ENCODE data around the gene TRERF1. TPM values are rescaled to one million over a fixed set of nuclear protein-coding genes. Genes with fewer than 3 reads are reported as not detected.

TRERF1 gene
- polyA plus RNA-seq, 1 donor = 7.6 TPM

- DNase-seq (ENCODE audit: low read depth) = peak; percentile 57
These were observed 175.5 kb downstream of the TRERF1 start for GRCh38 chr6:42276034-42276890.

DNA sequence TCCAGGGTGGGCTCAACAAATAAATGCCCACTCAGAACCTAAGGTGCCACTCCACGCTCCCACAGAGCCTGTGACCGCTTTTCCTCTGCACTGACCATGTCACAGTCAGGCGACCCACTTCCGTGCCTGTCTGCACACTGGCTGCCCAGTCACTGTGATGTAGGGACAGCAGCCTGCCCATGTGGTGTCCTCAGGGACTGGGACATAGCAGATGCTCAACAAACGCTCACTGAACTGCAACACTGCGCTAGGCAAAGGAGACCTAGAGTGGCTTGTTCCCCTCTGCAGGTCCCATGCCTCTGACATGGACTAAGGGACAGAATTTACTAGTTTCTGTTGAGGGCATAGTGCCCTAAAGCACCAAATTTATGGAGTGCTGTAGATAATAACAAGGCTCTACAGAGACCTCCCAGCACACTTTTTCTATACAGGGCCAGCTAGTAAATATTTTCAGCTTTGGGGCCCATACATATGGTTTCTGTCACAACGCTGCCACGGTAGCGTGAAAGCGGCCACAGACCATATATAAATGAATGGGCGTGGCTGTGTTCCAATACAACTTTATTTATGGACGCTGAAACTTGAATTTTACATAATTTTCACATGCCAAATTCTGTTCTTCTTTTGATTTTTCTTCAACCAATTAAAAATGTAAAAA lies 176.2 kb downstream of the TRERF1 start:
- no peak for DNase-seq (ENCODE audit: low read depth)

DNA sequence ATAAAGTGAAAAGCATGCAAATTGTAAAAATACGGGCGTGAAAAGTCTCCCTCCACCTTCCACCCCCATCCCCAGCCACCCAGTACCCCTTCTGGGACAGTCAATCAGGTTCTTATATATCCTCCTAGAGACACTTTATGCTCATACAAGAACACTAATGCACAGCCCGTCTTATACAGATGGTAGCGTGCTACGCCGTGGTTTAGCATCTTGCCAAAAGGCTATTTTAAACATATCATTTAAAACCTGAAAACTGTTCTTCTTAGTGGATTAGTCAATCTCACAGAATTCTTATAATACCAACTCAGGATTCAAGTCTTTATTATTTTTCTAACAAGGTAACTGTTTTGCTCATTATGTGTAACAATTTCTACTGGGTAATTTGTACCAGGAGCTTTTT lies 176.8 kb downstream of the TRERF1 start:
- DNase-seq (ENCODE audit: low read depth) = no peak

- DNase-seq (ENCODE audit: low read depth) = no peak
These were observed 179.6 kb downstream of the TRERF1 start for GRCh38 chr6:42271834-42272805.

DNA sequence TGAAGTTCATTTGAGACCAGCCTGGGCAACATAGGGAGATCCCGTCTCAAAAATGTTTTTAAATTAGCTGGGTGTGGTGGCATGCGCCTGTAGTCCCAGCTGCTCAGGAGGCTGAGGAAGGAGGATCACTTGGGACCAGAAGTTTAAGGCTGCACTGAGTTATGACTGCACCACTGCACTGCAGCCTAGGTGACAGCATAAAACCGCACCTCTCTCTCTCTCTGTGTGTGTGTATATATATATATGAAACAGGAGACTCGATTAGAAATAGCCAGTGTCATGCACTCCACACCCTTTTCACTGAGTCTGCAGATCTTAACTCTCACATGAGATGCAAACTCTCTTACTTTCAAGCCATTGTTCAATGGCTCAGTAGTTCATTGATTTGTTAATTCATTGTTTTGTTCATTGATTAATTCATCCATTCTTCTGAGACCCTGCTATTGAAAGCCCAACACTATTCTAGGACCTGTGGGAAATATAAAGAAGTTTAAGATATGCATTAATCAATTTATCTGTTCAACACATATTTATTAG lies 181.7 kb downstream of the TRERF1 start:
- no peak for DNase-seq (ENCODE audit: low read depth)

DNA sequence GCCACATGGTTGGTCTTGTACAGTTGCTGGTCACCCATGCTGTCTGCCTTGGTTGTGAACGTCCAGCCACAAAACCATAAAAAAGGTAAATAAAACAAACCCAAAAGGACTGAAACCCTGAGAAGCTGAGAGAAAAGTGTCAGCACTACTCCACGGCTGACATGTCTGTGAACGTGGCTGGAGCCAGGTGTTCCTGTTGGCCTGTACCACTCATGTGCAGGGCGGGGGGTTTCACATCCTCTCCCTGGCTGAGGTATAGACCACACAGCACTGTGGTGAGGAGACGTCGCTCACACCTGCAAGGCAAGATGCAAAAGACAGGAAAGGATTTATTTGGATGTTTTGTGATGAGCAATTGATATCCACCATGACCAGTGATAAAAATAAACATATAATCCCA lies 182.2 kb downstream of the TRERF1 start:
- DNase-seq (ENCODE audit: low read depth) = no peak

DNA sequence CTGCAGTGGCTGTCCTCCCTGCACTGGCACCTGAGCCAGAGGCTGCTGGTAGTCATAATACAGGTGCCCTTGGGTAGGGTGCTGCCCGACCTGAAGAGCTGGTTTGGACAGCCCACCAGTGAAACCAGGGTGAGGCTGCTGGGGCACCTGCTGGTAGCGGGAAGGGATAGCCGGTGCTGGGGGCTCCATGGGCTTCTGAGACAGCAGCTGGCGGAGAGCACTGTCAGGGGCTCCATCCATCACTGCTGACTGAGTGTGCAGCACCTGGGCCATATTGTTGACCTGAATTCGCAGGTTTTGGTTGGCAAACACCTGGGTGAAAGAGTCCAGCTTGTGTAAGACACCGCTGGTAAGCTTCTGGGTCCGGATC lies 182.9 kb downstream of the TRERF1 start:
- no peak for DNase-seq (ENCODE audit: low read depth)

GRCh38 chr6:42268016-42268834 lies 183.5 kb downstream of the TRERF1 start:
- DNase-seq (ENCODE audit: low read depth) = no peak

DNA sequence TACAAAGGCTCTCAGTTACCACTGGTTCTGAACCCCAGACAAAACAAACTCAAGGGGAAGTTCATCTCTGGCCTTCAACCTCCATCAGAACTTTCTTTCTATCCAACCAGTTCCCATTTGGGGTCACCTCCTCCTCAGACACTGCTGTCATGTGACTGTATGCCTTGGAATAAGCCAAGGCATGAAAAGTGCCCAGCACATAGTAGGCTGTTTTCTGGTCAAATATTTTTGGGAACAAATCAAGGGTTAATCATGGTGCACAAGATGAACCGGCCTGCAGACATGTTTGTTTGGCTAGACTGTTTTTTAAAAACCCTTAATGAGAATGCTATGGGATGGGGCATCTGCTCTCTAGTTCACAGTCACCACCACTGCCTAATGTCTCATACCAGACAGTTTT lies 185.2 kb downstream of the TRERF1 start:
- DNase-seq (ENCODE audit: low read depth) = no peak

DNA sequence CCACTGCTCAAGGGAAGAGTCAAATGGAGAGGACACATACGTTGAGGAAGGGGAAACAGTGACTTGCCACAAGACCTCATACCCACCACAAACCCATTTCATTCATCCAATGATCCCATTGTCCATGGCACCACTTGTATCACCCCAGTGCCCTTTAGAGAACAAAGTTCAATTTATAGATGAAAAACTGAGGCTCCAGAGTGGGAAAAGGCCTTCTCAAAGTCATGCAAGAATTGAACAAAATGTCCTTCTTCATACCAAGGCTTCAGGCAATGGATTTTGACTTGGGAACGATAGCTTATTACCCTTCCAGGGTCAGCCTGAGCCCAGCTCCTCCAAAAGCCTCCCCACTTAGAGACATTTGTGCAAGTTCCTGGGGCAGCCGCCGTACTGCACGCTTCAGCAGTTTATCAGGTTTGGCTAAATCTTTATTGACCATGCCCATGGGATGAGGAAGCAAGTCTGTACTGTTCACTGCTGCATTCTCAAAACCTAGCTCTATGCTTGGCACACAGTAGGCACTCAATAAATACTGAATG lies 186.8 kb downstream of the TRERF1 start:
- no peak for DNase-seq (ENCODE audit: low read depth)

DNA sequence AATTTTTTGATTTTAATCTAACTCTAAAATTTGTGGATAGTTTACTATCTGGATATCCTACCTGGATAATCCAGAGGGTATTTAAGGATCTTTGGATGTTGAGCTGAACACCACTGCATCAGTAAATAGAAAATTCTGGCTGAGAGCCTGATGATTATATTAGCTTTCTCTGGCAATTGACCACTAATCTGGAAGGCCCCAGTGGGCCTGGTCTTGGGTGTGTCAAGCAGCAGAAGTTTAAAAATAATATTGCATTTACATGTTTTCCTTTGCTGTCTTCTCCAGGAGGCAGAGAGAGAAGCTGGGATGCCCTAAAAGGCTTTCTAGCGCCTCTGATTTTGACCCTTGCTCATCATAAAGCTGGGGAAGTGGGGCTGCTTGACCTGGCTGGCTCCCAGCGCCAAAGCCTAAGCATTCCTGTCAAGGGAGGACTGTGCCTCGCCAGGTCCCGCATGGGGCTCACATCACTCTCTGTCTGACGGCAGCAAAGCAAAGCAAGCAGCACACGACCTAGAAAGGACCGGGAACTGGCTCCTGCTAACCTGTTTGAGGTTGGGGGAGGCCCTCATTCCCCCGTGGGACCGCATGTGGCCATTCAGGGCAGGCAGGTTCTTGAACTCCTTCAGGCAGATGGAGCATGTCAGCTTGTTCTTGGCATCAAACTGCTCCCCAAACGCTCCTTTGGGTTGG lies 187.4 kb downstream of the TRERF1 start:
- no peak for DNase-seq (ENCODE audit: low read depth)

DNA sequence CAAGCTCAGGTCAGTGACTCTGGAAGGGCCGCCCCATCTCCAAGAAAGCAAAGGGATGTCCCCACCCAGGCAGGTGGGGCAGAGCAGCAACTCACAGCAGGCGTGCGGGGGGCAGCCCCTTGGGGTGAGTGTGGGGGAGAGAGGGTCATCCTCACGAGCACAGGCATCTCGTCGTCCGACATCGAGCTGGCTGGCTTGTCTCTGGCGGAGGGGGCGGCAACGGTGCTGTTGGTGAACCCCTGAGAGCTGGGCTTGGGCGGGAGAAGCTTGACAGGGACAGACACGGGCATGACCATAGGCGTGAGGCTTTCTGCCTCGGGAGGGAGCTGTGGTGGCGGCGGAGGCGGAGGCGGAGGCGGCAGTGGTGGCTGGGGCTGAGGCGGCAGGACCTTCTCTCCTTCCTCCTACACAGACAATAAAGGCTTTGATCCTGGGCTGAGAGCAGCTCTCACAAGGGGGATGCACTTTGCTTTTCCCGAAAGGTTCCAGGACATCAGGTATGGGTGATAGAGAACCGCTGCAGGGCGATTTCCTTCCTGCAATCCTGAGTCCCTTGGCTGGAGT lies 188.5 kb downstream of the TRERF1 start:
- DNase-seq (ENCODE audit: low read depth) = no peak

DNA sequence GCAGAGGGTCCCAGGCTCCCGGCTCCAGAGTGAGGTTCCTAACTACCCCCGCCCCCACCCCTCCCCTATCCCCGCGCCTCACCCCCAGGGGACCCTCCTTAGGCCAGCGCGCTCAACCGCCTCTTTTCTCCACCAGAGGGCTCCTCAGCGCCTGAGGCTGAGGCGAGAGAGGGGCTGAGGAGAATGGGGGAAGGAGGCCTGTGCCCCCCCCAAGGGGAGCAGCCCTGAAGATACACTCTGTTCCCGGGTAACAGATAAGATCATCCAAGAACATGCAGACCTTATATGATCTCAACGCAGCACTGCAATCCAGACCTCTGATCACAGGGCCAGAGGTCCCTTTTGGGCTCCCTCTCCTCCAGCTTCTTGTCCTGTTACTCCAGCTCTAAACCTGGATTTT lies 190.8 kb downstream of the TRERF1 start:
- DNase-seq (ENCODE audit: low read depth) = no peak

GRCh38 chr6:42260396-42260888 lies 191.3 kb downstream of the TRERF1 start:
- no peak for DNase-seq (ENCODE audit: low read depth)

- DNase-seq (ENCODE audit: low read depth) = no peak
These were observed 191.8 kb downstream of the TRERF1 start for GRCh38 chr6:42259841-42260395.

DNA sequence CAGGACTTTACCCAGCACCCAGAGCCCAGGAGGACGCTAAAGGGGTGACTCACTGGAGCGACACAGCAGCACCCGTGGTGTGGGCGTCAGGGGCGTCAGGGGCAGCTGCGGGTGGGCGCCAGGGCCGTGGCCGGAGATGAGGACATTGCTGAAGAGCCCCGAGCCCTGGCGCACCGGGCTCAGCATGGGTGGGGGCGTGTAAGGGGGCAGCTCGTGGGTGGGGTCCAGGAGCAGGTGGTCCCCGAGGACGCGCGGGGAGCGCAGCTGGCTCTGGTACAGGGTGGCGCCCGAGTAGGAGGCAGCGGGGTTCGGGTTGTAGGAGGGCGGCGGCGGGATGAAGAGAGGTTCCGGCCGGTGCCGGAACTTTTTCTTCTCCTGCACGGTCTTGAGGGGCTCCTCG lies 192.4 kb downstream of the TRERF1 start:
- no peak for DNase-seq (ENCODE audit: low read depth)

- DNase-seq (ENCODE audit: low read depth) = no peak
These were observed 194.1 kb downstream of the TRERF1 start for GRCh38 chr6:42257614-42258013.

GRCh38 chr6:42257063-42257462 lies 194.7 kb downstream of the TRERF1 start:
- DNase-seq (ENCODE audit: low read depth) = no peak

- no peak for DNase-seq (ENCODE audit: low read depth)
These were observed 196.7 kb downstream of the TRERF1 start for GRCh38 chr6:42255050-42255449.

Data from forelimb muscle (tissue), 1 donor.